ENCODE data around the gene HBB. TPM values are rescaled to one million over a fixed set of nuclear protein-coding genes. Genes with fewer than 3 reads are reported as not detected.

Gene HBB
- total RNA-seq, 4 donors from 2014 or later = 1.1 to 2.0 TPM; not detected in 2

GRCh38 chr11:5223686-5224085 lies 3.2 kb downstream of the HBB start:
- H3K27ac ChIP-seq = no peak overlapping the region
- H3K9me3 ChIP-seq = no peaks in the 10 kb centered on the region
- no peaks in the 10 kb centered on the region for H3K4me1 ChIP-seq
- H3K27me3 ChIP-seq = no peaks in the 10 kb centered on the region
- no peak for DNase-seq
- TF ChIP-seq POLR2AphosphoS5 (IDR thresholded peaks at IDR 0.05) (no peak), CTCF (IDR thresholded peaks at IDR 0.05) (no peak), EP300 (IDR thresholded peaks at IDR 0.05; ENCODE audit: low read depth) (no peak), POLR2A (IDR thresholded peaks at IDR 0.05) (no peak)
- no peak overlapping the region for H3K4me3 ChIP-seq
- H3K36me3 ChIP-seq = no peaks in the 10 kb centered on the region
- intact Hi-C loops (cut with DNase I; ENCODE audit: low total_unique reads) = no loop called here
- in situ Hi-C loops (cut with MboI; ENCODE audit: low pct_ligation_motif_present in 1 of 4, low pct_unique_long_range_greater_than_20kb in 1 of 4, low sequenced_read_pairs in 3 of 4) = no loop called here
- 46 to 66% methylated on average over 1 of the region's 1 CpG for WGBS, 2 donors (ENCODE audit: low coverage in 1 of 2)

GRCh38 chr11:5223146-5223545 lies 3.7 kb downstream of the HBB start:
- H3K9me3 ChIP-seq = no peaks in the 10 kb centered on the region
- no peaks in the 10 kb centered on the region for H3K36me3 ChIP-seq
- in situ Hi-C loops (cut with MboI; ENCODE audit: low pct_ligation_motif_present in 1 of 4, low pct_unique_long_range_greater_than_20kb in 1 of 4, low sequenced_read_pairs in 3 of 4) (no loop called here), intact Hi-C loops (cut with DNase I; ENCODE audit: low total_unique reads) (no loop called here)
- no peak for DNase-seq
- H3K4me1 ChIP-seq = no peaks in the 10 kb centered on the region
- H3K4me3 ChIP-seq = no peak overlapping the region
- no peak overlapping the region for H3K27ac ChIP-seq
- TF ChIP-seq CTCF (IDR thresholded peaks at IDR 0.05) (no peak), POLR2AphosphoS5 (IDR thresholded peaks at IDR 0.05) (no peak), POLR2A (IDR thresholded peaks at IDR 0.05) (no peak), EP300 (IDR thresholded peaks at IDR 0.05; ENCODE audit: low read depth) (no peak)
- 86% methylated on average over 6 of the region's 6 CpGs; no CpG with 5 or more reads in 1 of the 2 donors for WGBS, 2 donors (ENCODE audit: low coverage in 1 of 2)
- H3K27me3 ChIP-seq = no peaks in the 10 kb centered on the region

- in situ Hi-C loops (cut with MboI; ENCODE audit: low pct_ligation_motif_present in 1 of 4, low pct_unique_long_range_greater_than_20kb in 1 of 4, low sequenced_read_pairs in 3 of 4) = no loop called here
These were observed 16.4 kb downstream of the HBB start for GRCh38 chr11:5210376-5210885.

GRCh38 chr11:5204787-5205186 lies 22.1 kb downstream of the HBB start:
- H3K27me3 ChIP-seq = no peaks in the 10 kb centered on the region
- no peaks in the 10 kb centered on the region for H3K9me3 ChIP-seq
- no peak for TF ChIP-seq EP300 (IDR thresholded peaks at IDR 0.05; ENCODE audit: low read depth)
- no peak for TF ChIP-seq POLR2A (IDR thresholded peaks at IDR 0.05)
- TF ChIP-seq CTCF (IDR thresholded peaks at IDR 0.05) = peak in 1 of 5 experiments; percentile 14
- no peak for TF ChIP-seq POLR2AphosphoS5 (IDR thresholded peaks at IDR 0.05)
- H3K36me3 ChIP-seq = no peaks in the 10 kb centered on the region
- H3K4me1 ChIP-seq = no peaks in the 10 kb centered on the region
- intact Hi-C loops (cut with DNase I; ENCODE audit: low total_unique reads) (no loop called here), in situ Hi-C loops (cut with MboI; ENCODE audit: low pct_ligation_motif_present in 1 of 4, low pct_unique_long_range_greater_than_20kb in 1 of 4, low sequenced_read_pairs in 3 of 4) (no loop called here)
- no peak for DNase-seq
- no peak overlapping the region for H3K27ac ChIP-seq
- 26 to 38% methylated on average over 1 of the region's 1 CpG for WGBS, 2 donors (ENCODE audit: low coverage in 1 of 2)
- H3K4me3 ChIP-seq = no peak overlapping the region

More at GRCh38 chr11:5210376-5210885, 16.4 kb downstream of the HBB start:
- Histone ChIP-seq H3K36me3 (no peaks in the 10 kb centered on the region), H3K27me3 (no peaks in the 10 kb centered on the region), H3K9me3 (no peaks in the 10 kb centered on the region), H3K4me1 (no peaks in the 10 kb centered on the region), H3K27ac (no peak overlapping the region), H3K4me3 (no peak overlapping the region)
- no peak for TF ChIP-seq POLR2A (IDR thresholded peaks at IDR 0.05)
- TF ChIP-seq POLR2AphosphoS5 (IDR thresholded peaks at IDR 0.05) = no peak
- no peak for TF ChIP-seq CTCF (IDR thresholded peaks at IDR 0.05)
- no peak for TF ChIP-seq EP300 (IDR thresholded peaks at IDR 0.05; ENCODE audit: low read depth)
- intact Hi-C loops (cut with DNase I; ENCODE audit: low total_unique reads) = no loop called here
- 59 to 86% methylated on average over 4 to 7 of the region's 7 CpGs for WGBS, 2 donors (ENCODE audit: low coverage in 1 of 2)
- DNase-seq = no peak

All from transverse colon (tissue), 4 donors.